Measurements from ENCODE around the gene MSRB2.

DNA sequence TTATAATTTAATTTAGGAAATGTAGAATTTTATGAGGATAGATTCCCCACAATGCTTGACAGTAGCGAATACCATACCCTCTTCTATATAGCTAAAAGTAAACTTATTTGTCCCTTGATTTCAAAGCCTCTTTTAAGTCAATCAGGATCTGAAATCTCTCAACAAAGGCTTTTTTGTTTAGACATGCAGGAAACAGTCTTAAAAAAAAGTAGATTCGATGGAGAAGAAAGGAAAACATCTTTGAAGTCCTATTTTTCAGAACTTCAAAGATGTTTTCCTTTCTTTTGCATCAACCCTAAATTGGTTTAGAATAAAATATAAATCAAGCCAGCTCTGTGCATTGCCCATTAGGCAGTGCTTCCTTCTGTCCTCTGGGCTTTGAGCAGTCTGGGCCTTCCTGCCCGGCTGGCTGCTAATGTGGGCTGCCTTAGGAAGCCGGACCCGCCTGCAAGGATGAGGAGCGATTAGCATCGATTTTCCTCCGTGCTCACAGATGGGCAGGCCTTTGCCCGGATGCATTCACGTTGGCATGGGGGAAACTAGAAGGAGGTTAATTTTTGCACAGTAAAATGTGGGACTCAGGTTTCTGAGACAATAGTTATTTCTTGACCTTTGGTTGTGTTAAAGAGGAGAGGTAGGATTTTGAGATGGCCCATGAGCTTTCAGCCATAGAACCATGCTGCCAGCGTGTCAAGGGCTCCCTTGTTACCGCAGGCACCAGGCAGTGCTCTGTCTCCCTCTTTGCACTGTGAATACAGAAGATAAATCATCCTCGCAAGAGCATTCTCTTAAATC lies 15.5 kb downstream of the MSRB2 start:
- TF ChIP-seq SP1 (IDR thresholded peaks at IDR 0.05) (no peak), SUZ12 (IDR thresholded peaks at IDR 0.05) (no peak), FOXK2 (IDR thresholded peaks at IDR 0.05) (no peak), TARDBP (IDR thresholded peaks at IDR 0.05) (no peak), NFRKB (IDR thresholded peaks at IDR 0.05) (no peak), FOXM1 (IDR thresholded peaks at IDR 0.05; ENCODE audit: borderline replicate concordance) (no peak), FOXA1 (IDR thresholded peaks at IDR 0.05) (no peak), CTBP1 (IDR thresholded peaks at IDR 0.05; ENCODE audit: borderline replicate concordance) (no peak)
- TF ChIP-seq, protein P1, sequence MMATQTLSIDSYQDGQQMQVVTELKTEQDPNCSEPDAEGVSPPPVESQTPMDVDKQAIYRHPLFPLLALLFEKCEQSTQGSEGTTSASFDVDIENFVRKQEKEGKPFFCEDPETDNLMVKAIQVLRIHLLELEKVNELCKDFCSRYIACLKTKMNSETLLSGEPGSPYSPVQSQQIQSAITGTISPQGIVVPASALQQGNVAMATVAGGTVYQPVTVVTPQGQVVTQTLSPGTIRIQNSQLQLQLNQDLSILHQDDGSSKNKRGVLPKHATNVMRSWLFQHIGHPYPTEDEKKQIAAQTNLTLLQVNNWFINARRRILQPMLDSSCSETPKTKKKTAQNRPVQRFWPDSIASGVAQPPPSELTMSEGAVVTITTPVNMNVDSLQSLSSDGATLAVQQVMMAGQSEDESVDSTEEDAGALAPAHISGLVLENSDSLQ (IDR thresholded peaks at IDR 0.05): no peak
